HG02840 (cell line): ENCODE data around the gene KAT6B.
"Not testable (repeated sequence)": the region's sequence is repeated elsewhere in the genome, so short reads cannot be mapped to it uniquely, and the experiment has no call there.

Experiments used
- ATAC-seq: cut with Tn5 transposase; IDR thresholded peaks from one replicate; pipeline ENCODE4 v1.9.1; 2021; ENCODE audit warnings: mild to moderate bottlenecking, moderate library complexity, moderate number of reproducible peaks; ENCODE audit not compliant: unreplicated experiment, low FRiP score

KAT6B gene

DNA sequence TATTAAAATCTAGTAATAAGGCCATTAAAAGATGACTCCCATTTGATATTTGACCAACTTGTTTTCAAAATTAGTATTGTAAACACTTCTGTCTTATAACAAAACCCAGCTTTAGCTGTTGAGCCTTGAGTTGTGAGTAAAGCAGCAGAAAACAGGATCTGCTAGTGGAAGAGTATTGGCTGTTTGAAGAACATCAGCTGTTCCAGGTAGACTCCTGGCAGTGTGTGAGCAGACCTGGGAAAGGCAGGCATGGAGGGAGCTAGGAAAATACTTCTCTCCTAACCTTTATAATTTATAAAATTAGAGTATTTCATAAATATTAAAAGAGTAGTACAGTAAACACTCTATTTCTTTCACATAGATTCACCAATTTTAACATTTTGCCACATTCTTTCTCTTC is 29.0 kb downstream of the KAT6B start:
- ATAC-seq, result no peak

DNA sequence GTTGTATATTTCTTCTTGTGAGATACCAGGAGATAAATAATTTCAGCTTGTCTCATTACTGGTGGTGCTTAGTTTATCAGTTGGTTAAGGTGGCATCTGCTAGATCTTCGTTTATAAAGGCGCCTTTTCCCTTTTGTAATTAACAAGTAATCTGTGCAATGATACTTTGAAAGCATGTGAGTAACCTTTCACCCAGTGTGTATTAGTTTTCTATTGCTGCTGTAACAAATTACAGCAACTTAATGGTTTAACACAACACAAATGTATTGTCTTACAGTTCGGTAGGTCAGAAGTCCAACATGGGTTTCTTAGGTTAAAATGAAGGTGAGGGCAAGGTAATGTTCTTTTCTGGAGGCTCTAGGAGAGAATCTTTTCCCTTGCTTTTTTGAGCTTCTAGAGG is 30.5 kb downstream of the KAT6B start:
- ATAC-seq, result no peak

DNA sequence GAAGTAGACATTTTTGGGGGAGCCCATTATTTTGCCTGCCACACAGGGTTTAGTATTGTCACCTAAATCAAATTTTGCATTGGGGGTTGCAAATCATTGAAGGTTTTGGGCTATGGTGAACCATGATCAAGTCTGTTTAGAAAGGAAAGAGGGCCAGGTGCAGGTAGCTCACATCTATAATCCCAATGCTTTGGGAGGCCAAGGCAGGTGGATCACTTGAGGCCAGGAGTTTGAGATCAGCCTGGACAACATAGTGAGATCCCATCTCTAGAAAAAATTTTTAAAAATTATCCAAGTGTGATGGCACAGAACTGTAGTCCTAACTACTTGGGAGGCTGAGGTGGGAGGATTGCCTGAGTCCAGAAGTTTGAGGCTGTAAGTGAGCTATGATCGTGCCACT is 31.2 kb downstream of the KAT6B start:
- ATAC-seq, result no peak

DNA sequence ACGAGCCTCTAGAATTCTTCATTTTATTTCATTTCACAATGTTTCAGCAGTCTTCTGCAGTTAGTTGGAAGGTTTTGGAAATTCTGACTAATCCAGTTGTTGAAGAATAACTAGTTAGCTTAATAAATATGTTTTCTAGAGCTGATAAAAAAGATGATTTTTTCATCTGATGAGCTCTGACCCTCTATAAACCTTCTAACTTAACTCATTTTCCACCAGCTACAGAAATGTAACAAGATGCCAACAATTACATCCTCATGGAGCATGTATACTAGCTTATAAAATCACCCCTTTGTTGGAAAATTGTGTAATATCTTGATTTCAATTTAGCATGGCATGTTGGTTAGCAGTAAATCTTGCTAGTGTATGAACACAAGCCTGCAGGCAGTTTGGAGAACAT is 33.1 kb downstream of the KAT6B start:
- ATAC-seq, result no peak

DNA sequence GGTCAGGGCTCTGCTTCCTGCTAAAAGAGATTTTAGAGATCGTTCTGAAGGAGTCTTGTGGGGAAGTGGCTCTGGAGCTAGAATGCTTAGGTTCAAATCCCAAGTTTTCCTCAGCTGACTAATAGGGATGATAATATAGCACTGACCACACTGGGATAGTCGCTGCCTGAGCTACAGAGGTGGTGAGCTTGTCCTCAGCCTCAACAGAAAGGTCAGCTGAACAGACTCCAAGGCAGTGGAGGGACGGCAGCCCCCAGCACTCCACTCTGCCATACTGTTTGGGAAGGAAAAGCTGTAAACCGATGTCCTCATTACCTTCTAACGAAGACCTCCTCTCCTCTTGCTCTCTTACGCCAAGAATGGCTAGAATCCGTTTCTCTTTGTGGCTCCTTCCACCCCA is 36.2 kb downstream of the KAT6B start:
- no peak for ATAC-seq

DNA sequence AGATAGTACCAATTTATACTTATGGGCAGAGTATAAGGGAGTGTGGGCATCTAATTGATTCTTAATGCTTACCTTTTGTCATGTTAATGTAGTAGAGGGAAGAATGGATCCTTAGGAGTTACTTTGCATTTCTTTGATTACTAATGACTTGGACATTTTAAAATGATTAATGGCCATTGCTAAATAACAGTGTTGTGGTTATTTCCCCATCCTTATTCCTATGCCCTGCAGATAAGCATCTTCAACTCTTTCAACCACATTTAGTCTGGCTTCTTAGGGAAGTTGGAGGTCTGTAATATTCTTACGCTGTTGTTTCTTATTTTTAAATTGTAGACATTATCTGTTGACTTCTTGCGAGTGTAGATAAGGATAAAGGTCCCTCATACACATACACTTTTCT is 37.2 kb downstream of the KAT6B start:
- no peak for ATAC-seq

DNA sequence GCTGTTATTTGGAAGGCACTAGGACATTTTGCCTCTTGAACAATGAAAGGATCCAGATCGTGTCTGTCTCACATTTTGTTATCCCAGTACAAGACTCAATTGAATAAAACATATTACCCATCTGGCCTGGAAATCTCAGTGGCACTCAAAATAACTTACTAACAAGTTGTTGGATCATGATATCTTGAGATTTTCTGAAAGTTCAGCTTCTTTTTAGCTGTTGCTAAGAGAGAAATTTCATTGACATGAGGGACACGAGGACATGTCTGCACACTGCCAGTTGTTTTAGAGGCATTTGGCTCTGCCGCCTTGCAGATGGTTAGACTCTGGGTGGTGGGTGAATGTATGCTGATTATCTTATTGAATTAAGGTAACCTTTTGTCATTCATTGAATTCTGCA is 41.0 kb downstream of the KAT6B start:
- ATAC-seq, result no peak

DNA sequence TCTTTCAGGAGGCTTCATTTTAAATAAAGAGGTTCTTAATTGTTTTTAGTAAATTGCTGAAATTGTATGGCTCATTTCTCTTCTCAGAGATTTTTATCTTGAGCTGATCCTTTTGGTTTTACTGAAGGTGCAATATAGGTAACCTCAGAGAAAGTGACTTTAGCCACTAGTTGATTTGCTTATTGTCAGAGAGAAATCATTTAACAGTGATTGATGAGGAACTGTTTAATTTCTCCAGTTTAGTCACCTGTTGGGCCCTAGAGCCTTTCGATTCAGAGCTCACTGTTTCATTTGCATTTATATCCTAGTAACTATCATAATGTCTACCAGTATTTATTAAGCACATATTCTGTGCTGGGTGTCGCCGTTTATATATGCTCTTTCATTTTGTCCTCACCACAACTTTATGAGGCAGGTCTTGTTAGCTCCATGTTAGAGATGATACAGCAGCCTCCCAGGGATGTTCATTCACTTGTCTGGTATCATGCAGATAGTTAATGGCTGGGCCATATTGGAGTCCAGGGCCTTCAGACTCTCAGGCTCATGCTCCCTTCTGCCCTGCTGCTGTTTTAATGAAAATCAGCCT is 42.1 kb downstream of the KAT6B start:
- no peak for ATAC-seq

DNA sequence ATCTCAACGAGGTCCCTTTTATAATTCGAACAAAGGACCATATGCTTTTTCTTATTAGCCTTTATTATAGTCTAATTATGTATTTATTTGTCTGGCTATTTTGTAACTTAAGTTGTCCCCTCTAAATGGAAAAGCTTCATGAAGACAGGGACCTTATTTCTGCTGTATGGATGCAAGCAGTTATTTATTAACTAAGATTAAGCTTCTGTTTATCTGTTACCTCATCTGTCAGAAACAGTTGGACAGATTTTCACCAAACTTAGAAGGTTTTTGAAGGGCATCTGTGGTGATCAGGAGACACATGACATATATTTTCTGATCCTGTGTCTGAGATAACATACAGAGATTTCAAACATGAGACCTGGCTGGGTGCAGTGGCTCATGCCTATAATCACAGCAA is 43.2 kb downstream of the KAT6B start:
- ATAC-seq, result no peak

DNA sequence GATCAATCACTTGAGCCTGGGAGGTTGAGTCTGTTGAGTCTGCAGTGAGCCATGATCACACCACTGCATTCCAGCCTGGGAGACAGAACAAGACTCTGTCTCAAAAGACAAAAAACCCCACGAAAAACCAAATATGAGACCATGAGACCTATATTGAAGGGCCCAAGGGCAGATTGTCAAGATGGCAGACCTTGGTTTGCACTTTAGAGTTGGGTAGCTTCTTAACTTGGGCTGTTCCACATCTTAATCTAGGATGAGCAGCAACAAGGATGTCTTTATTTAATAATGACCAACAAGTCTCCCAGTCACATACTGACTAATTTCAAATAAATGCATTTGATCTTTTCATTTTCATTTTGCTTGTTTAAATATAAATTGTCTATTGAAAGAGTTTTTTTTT is 43.8 kb downstream of the KAT6B start:
- ATAC-seq, result no peak

DNA sequence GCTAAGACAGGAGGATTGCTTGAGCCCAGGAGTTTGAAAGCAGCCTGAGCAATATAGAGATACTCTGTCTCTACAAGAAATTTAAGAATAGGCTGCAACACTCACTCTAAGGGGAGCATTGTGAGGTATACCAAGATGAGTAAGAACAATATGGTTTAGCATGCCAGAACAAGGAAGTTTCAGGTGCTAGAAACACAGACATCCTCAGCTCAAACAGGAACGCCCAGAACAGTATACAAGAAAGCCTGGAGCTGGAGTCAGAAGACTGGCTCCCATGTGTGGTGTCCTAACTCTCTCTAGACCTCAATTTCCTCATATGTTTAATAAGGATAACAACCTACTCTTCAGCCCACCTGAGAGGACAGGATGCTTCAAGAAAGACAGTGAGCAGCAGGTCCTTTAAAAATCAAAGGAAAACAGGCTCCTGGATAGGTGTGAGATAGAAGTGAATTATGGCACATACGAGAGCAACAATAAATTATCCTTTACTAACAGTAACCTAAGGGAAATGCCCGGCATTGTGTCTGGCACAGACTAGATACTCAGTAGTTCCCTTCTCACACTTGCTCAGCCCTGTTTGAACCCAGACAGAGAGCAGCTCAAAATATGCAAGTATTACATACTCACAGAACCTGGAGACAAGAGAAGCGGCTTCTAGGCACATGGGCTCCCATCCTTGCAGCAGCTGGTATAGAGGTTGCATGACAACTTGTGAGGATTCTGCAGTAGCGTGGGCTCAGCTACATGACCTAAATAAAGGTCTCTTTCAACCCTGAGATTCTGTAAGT is 45.4 kb downstream of the KAT6B start:
- peak; percentile 86 for ATAC-seq

DNA sequence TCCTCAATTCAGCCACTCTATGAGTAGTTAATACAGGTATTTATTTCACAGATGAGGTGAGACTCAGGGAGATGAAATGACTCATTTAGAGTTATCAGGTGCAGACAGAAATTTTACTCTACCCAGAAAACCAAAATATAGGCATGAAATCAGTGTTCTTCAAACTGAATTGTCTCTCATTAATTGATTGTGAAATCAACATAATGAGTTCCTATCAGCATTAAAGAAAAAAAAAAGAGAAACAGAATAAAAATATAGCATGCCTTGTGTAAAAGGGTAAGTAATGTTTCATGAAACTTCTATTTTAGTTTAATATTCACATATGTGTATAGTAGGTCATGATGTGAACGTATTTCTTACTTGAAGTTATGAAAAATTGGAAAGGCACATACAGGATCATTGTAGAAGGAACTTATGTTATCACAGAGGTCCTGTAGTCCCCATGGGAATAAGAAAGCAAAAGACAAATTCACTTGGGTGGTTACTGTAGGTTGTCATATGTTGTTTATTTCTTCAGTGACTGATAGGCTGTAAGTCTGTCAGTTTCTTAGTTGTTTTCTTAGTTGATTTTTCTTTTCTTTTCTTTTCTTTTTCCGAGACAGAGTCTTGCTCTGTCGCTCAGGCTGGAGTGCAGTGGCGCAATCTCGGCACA is 47.5 kb downstream of the KAT6B start:
- ATAC-seq, result no peak

DNA sequence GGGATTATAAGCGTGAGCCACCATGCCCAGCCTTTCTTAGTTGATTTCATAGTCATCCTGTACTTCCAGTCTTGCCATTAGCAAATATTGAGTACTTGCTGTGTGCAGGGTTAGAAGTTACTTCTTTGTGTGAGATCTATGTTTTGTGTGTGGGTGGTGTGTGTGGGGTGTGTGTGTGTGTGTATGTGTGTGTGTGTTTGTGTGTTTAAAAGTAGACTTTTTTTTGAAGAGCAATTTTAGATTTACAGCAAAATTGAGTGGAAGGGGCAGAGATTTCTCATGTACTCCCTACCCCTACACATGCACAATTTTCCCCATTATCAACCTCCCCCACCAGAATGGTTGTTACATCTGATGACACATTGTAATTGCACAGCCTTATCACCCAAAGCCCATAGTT is 48.2 kb downstream of the KAT6B start:
- ATAC-seq, result no peak

DNA sequence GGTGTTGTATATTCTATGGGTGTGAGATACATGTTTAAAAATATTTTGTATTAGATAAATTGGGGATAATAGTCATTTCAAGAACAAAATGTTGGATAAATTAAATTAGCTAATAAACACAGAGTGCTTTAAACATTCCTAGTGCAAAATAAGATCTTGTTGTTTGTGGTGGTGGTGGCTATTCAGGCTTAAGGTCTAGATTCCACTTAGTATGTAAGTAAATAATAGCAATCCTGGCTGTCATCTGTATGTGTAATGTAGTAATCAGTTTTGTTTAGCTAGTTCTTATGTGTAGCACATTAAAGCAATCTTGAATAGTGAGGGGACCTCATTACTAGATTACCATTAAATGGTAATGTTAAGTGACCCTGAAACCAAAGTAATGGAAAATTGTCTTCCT is 48.7 kb downstream of the KAT6B start:
- ATAC-seq, result no peak

DNA sequence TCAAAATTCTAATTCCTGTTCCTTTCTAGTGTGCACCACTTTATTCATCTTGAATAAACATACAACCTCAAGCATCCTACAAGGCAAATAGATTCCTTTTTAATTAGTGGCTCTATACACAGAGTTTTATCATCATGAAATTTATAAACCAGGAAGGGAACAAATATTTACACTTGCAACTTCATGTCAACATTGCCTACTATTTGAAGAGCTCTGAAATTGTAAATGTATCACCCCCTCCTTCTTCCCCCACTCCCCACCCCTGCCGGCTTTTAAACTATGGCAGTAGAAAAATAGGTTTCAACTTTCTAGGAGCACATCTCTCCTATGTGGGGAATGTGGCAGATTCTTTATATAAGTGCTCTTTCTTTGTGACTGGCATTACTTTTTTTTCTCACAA is 49.6 kb downstream of the KAT6B start:
- no peak for ATAC-seq

DNA sequence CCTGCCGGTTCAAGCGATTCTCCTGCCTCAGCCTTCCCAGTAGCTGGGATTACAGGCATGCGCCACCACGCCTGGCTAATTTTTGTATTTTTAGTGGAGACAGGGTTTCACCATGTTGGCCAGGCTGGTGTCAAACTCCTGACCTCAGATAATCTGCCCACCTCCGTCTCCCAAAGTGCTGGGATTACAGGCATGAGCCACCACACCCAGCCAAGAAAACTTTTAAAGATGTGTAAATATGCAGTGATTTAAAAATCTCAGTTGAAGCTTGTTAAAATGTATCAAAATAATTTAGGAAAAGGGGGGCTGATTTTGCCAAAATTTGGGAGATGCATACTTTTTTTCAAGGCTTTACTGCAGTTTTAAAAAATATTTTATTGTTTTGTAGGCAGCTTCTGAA is 50.7 kb downstream of the KAT6B start:
- not testable (repeated sequence) for ATAC-seq

DNA sequence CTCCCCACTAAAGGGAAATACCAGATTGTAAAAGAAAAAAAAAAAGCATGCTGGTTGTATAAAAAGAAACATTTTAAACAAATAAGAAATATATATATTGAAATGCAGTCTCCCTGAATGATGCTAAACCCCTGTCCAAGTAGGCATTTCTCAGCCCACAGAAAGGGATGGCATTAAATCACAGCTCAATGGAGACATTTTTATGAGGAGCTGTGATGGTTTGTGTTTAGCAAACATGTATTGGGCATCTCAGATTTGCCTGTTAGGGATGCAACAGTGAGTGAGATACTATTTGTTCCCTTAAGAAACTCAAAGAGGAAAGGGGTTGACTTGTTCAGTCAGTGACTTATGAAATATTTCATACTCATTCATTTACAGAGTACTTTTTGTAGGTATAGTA is 51.5 kb downstream of the KAT6B start:
- ATAC-seq, result no peak

DNA sequence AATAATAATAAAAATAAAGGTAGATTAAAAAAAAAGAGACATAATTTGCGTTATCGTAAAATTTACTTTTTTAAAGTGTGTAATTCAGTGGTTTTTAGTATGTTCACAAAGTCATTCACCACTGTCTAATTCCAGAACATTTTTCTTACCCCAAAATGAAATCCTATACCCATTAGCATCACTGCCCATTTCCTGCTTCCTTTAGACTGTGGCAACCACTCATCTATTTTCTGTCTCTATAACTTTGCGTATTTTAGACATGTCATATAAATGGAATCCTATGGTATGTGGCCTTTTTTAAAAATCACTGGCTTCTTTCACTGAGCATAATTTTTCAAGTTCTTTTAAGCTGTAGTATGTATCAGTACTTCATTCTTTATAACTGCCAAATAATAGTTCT is 53.6 kb downstream of the KAT6B start:
- no peak for ATAC-seq

DNA sequence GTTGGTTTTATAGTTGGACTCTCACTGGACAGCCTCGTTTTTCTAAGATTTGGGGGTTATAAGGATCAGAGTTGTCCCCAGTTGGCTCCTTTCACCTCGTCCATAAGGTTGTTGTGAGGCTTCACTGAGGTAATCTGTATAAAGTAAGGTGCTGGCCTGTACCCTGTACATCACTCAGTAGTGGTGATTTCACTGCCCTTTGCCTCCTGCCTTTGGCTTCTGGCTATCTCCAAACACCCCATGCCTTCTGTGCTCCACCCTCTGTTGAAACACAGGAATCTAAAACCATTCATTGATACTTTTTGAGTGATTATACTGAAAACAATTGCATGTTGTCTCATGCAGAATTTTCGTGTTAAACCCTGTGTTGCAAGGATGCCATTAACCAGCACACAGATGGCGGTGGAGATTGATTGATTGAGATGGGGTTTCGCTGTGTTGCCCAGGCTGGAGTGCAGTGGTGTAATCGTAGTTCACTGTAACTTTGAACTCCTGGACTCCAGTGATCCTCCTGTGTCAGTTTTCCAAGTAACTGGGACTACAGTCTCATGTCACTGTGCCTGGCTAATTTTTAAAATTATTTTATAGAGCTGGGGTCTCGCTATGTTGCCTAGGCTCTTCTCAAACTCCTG is 55.0 kb downstream of the KAT6B start:
- no peak for ATAC-seq

DNA sequence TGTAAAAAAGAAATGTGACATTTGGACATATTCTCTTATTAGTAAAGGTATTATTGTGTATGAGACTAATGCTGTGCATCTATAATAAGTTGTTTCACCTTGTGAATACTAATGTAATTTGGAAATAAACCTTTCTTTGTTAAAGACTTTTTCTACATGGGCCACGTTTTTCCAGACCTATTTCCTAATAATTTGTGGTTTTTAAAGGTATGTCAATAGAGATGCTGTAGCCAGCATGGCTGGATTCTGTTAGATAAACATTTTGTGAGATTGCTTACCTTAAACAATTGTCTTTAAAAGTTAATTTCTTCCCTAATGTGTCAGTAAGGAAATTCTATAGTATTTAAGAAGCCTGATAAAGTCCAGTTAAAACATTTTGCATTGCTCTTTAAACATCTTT is 56.0 kb downstream of the KAT6B start:
- no peak for ATAC-seq

DNA sequence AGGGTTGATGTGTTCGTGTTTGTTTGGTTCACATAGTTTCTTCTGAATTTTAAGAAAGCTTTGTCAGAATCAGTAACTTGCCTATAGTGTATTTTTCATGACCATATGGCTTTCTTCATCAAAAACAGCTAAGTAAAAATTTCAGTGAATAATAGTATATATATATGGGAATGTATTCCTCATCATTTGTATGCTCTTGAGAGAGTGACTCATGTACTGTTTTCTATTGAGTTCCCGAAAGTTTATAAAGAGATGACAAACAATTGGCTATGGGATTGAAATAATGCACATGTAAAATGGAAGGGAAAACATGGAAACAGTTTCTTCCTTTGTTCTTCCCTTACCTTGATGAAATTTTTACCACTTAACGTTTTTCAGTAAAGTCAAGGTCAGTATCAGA is 56.4 kb downstream of the KAT6B start:
- ATAC-seq, result no peak

DNA sequence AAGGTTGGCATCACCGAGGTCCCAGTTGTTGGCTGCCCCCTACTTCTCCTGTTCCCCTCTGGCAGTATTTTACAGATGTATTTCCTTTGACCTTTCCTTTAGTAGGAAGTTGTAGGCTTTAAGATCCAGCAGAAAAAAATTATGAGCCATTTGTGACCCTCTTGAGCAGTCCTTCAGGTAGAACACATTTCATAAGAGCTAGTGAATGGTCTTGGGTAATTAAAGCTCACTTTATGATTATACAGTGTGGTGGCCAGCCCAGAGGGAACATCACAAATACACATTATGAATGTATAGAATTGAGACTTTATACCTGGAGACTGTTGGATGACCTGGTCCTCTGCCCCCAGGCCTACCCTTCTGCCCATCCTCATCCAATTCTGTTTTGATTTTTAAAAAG is 57.0 kb downstream of the KAT6B start:
- no peak for ATAC-seq
